Skeletal muscle tissue (tissue), 4 donors: ENCODE data around the gene TFCP2L1. TPM values are rescaled to one million over a fixed set of nuclear protein-coding genes. Genes with fewer than 3 reads are reported as not detected.
"Not testable (repeated sequence)": the region's sequence is repeated elsewhere in the genome, so short reads cannot be mapped to it uniquely, and the experiment has no call there.

Source experiments
- H3K27ac ChIP-seq: one replicate; pipeline ENCODE4 v1.7.0; 2013; ENCODE audit warnings: mild to moderate bottlenecking, low read depth, low read length, inconsistent platforms
- H3K27me3 ChIP-seq, 3 donors: one replicate each; pipeline ENCODE4 v1.7.0; 2013; ENCODE audit warnings: low read length in 3 of 3; ENCODE audit not compliant: control insufficient read depth in 3 of 3, insufficient read depth in 3 of 3
- H3K36me3 ChIP-seq, 3 donors: one replicate each; pipeline ENCODE4 v1.7.0; 2013; ENCODE audit warnings: low read length in 3 of 3; ENCODE audit not compliant: control insufficient read depth in 3 of 3, insufficient read depth in 3 of 3
- H3K4me1 ChIP-seq, 3 donors: one replicate each; pipeline ENCODE4 v1.7.0; 2013; ENCODE audit warnings: low read length in 3 of 3, mild to moderate bottlenecking in 3 of 3; ENCODE audit not compliant: control insufficient read depth in 3 of 3, insufficient read depth in 3 of 3
- H3K4me3 ChIP-seq, 3 donors: one replicate each; pipeline ENCODE4 v1.7.0; 2013; ENCODE audit warnings: low read length in 3 of 3
- H3K9ac ChIP-seq, 3 donors: one replicate each; pipeline ENCODE4 v1.7.0; 2013; ENCODE audit warnings: low read length in 3 of 3, mild to moderate bottlenecking in 3 of 3, moderate library complexity in 2 of 3, low read depth in 1 of 3
- H3K9me3 ChIP-seq, 3 donors: one replicate each; pipeline ENCODE4 v1.7.0; 2013; ENCODE audit warnings: low read length in 3 of 3; ENCODE audit not compliant: control insufficient read depth in 3 of 3
- total RNA-seq: library from RNA; depleted of rRNA; stranded (reverse); fragments of >200 nt; gene quantifications from one replicate; pipeline ENCODE4 v1.2.3, GENCODE V29; 2014
- donor health status: Osteomylitis.

The TFCP2L1 gene, protein sequence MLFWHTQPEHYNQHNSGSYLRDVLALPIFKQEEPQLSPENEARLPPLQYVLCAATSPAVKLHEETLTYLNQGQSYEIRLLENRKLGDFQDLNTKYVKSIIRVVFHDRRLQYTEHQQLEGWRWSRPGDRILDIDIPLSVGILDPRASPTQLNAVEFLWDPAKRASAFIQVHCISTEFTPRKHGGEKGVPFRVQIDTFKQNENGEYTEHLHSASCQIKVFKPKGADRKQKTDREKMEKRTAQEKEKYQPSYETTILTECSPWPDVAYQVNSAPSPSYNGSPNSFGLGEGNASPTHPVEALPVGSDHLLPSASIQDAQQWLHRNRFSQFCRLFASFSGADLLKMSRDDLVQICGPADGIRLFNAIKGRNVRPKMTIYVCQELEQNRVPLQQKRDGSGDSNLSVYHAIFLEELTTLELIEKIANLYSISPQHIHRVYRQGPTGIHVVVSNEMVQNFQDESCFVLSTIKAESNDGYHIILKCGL
- total RNA-seq = under 0.01 TPM

- Histone ChIP-seq H3K4me3 (peak within 1 kb of the TSS in 2 of 3 donors; percentile 1 to 54), H3K27me3 (peaks cover 18 to 32% (median 27%) of the 10 kb centered on the region in 3 donors), H3K9ac (peak within 1 kb of the TSS in 1 of 3 donors; percentile 50), H3K36me3 (no peaks in the 10 kb centered on the region), H3K4me1 (peaks cover 0 to 9% (median 0%) of the 10 kb centered on the region in 3 donors), H3K9me3 (no peaks in the 10 kb centered on the region), H3K27ac (no peak within 1 kb of the TSS)
Measured at GRCh38 chr2:121284463-121285449, at the start of gene TFCP2L1. TSS of gene TFCP2L1 (minus strand) at chr2:121285202. CDS start at chr2:121285109, 93 bp downstream.

GRCh38 chr2:121333834-121334558 is 49.0 kb upstream of the TFCP2L1 start:
- Histone ChIP-seq H3K27ac (no peak overlapping the region), H3K9ac (no peak overlapping the region), H3K4me1 (peaks cover 8 to 20% (median 16%) of the 10 kb centered on the region in 3 donors), H3K9me3 (no peaks in the 10 kb centered on the region), H3K4me3 (no peak overlapping the region), H3K27me3 (no peaks in the 10 kb centered on the region), H3K36me3 (peaks cover 11 to 13% (median 12%) of the 10 kb centered on the region in 3 donors)

- H3K4me3 ChIP-seq = no peak overlapping the region
- peaks cover 3 to 7% (median 6%) of the 10 kb centered on the region in 3 donors for H3K36me3 ChIP-seq
- H3K27ac ChIP-seq = no peak overlapping the region
- peaks cover 8 to 20% (median 16%) of the 10 kb centered on the region in 3 donors for H3K4me1 ChIP-seq
- no peaks in the 10 kb centered on the region for H3K9me3 ChIP-seq
- no peaks in the 10 kb centered on the region for H3K27me3 ChIP-seq
- H3K9ac ChIP-seq = no peak overlapping the region
Measured at GRCh38 chr2:121333231-121333630, 48.2 kb upstream of the TFCP2L1 start.

DNA sequence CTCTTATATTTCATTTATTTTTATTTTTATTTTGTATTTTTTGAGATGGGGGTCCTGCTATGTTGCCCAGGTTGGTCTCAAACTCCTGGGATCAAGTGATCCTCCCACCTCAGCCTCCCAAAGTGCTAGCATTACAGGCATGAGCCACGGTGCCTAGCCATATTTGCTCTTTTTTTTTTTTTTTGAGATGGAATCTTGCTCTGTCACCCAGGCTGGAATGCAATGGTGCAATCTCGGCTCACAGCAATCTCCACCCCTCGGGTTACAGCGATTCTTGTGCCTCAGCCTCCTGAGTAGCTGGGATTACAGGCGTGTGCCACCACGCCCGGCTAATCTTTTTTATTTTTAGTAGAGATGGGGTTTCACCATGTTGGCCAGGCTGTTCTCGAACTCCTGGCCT is 46.3 kb upstream of the TFCP2L1 start:
- H3K27ac ChIP-seq, H3K36me3 ChIP-seq, H3K4me3 ChIP-seq, H3K27me3 ChIP-seq, H3K9me3 ChIP-seq, H3K9ac ChIP-seq: not testable (repeated sequence)
- H3K4me1 ChIP-seq = peaks cover 8 to 20% (median 16%) of the 10 kb centered on the region in 3 donors

- Histone ChIP-seq H3K4me3 (no peak overlapping the region), H3K4me1 (peaks cover 6 to 17% (median 16%) of the 10 kb centered on the region in 3 donors), H3K9ac (no peak overlapping the region), H3K36me3 (no peaks in the 10 kb centered on the region), H3K27me3 (no peaks in the 10 kb centered on the region), H3K9me3 (no peaks in the 10 kb centered on the region), H3K27ac (no peak overlapping the region)
Measured at GRCh38 chr2:121330921-121331320, 45.9 kb upstream of the TFCP2L1 start.

- Histone ChIP-seq H3K4me3 (no peak overlapping the region), H3K9me3 (no peaks in the 10 kb centered on the region), H3K27ac (no peak overlapping the region), H3K9ac (no peak overlapping the region), H3K4me1 (peaks cover 5 to 7% (median 5%) of the 10 kb centered on the region in 3 donors), H3K27me3 (no peaks in the 10 kb centered on the region), H3K36me3 (no peaks in the 10 kb centered on the region)
Measured at GRCh38 chr2:121329786-121330185, 44.8 kb upstream of the TFCP2L1 start.

- Histone ChIP-seq H3K4me1 (no peaks in the 10 kb centered on the region), H3K27me3 (no peaks in the 10 kb centered on the region), H3K4me3 (no peak overlapping the region), H3K9ac (no peak overlapping the region), H3K9me3 (no peaks in the 10 kb centered on the region), H3K27ac (no peak overlapping the region), H3K36me3 (no peaks in the 10 kb centered on the region)
Measured at GRCh38 chr2:121326628-121327027, 41.6 kb upstream of the TFCP2L1 start.

- H3K36me3 ChIP-seq = no peaks in the 10 kb centered on the region
- H3K27me3 ChIP-seq = no peaks in the 10 kb centered on the region
- no peaks in the 10 kb centered on the region for H3K4me1 ChIP-seq
- no peak overlapping the region for H3K27ac ChIP-seq
- H3K9ac ChIP-seq = no peak overlapping the region
- no peaks in the 10 kb centered on the region for H3K9me3 ChIP-seq
- no peak overlapping the region for H3K4me3 ChIP-seq
Measured at GRCh38 chr2:121324601-121325000, 39.6 kb upstream of the TFCP2L1 start.

- no peak overlapping the region for H3K27ac ChIP-seq
- H3K4me1 ChIP-seq = no peaks in the 10 kb centered on the region
- H3K9me3 ChIP-seq = no peaks in the 10 kb centered on the region
- no peak overlapping the region for H3K4me3 ChIP-seq
- no peaks in the 10 kb centered on the region for H3K27me3 ChIP-seq
- no peak overlapping the region for H3K9ac ChIP-seq
- no peaks in the 10 kb centered on the region for H3K36me3 ChIP-seq
Measured at GRCh38 chr2:121321476-121321875, 36.5 kb upstream of the TFCP2L1 start.
